Epithelial cell of proximal tubule (primary cell): ENCODE results near the gene LTBP4. TPM values are rescaled to one million over a fixed set of nuclear protein-coding genes. Genes with fewer than 3 reads are reported as not detected.

Experiments
- DNase-seq: peaks from one replicate; pipeline ENCODE4 v3.0.0-alpha.2; 2011; ENCODE audit warnings: low read depth
- H3K4me3 ChIP-seq: 2 replicates; pipeline ENCODE4 v1.5.1; 2011; ENCODE audit warnings: low read depth, mild to moderate bottlenecking, low read length
- total RNA-seq: library from RNA; depleted of rRNA; stranded (reverse); fragments of >200 nt; gene quantifications from 2 replicates; pipeline ENCODE4 v1.2.3, GENCODE V29; 2015
- TF ChIP-seq, protein P1 (sequence below): conservative IDR thresholded peaks from 2 replicates; pipeline ENCODE4 v1.5.1; 2012; ENCODE audit warnings: low read depth, mild to moderate bottlenecking, low read length

The LTBP4 gene
- total RNA-seq, 1 donor from 2014 or later: 149 TPM

DNA sequence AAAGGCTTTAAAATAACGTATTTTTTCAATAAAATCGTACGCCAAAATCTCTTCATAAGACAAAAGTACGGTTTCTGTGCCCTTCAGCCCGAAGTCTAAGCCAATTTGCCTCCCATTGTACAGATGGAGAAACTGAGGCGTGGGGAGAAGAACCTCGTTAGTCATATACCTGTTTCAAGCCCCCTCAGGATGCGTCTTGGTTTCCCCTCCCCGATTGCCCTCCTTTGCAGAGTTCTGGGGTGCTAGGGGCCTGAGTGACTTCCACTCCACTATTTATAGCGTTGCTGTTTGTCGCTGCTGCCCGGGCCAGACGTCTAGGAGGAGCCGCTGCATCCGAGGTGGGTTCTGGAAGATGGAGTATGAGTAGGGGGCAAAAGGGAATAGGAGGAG is 2.3 kb upstream of the LTBP4 start:
- no peak for DNase-seq
- TF ChIP-seq, protein P1, sequence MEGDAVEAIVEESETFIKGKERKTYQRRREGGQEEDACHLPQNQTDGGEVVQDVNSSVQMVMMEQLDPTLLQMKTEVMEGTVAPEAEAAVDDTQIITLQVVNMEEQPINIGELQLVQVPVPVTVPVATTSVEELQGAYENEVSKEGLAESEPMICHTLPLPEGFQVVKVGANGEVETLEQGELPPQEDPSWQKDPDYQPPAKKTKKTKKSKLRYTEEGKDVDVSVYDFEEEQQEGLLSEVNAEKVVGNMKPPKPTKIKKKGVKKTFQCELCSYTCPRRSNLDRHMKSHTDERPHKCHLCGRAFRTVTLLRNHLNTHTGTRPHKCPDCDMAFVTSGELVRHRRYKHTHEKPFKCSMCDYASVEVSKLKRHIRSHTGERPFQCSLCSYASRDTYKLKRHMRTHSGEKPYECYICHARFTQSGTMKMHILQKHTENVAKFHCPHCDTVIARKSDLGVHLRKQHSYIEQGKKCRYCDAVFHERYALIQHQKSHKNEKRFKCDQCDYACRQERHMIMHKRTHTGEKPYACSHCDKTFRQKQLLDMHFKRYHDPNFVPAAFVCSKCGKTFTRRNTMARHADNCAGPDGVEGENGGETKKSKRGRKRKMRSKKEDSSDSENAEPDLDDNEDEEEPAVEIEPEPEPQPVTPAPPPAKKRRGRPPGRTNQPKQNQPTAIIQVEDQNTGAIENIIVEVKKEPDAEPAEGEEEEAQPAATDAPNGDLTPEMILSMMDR: no peak
- H3K4me3 ChIP-seq: no peak overlapping the region

DNA sequence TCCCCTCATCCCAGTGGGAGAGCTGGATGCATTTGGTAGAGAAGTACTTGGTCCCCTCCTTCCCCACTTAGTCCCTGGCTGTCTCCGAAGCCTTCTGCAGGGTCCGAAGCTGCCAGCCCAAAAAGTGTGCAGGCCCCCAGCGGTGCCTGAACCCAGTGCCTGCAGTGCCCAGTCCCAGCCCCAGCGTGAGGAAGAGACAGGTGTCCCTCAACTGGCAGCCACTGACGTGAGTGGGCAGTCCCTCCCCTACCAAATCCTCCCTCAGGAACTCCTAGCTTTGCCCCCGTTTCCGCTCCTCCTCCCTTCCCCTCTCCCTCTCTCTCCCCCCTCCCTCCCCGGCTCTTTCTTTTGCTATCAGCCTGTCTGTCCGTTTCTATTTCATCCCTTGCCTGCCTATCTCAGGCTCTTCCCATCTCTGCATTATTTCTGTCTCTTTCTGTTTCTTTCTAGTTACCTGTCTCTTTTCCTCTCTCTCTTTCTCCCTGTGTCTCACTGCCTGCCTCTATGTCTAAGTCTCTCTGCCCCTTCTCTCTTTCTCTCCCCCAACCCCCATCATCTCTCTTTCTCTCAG is 1.8 kb upstream of the LTBP4 start:
- TF ChIP-seq, protein P1: no peak
- DNase-seq: no peak
- H3K4me3 ChIP-seq: no peak overlapping the region

DNA sequence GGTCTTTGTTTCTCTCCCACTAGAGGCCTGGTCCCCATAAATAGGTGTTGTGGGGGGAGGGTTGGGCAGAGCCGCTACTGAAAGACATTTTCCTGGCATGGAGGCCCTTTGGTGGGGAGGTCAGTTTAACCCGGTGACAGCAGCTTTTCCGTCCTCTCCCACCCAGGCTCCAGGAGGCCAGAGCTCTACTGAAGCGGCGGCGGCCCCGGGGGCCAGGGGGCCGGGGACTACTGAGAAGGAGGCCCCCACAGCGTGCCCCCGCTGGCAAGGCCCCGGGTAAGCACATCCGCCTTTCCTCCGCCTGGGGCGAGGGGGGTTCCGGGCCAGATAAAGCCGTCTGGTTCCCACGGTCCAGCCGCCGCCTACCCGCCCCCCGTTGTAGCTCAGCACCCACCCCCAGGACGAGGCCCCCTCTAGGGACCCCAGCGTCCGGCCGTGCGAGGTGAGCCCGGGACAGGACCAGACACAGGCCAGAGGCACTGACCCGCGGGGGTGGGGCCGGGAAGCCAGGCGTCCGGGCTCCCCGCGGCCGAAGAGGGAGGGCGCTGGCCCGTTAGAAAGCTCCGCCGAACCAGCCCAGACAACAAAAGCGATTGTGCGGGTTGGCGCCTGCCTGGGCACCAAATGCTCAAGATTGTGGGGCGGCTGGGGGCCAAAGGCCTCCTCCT is 1.1 kb upstream of the LTBP4 start:
- DNase-seq: no peak
- TF ChIP-seq, protein P1: no peak
- H3K4me3 ChIP-seq: no peak overlapping the region

DNA sequence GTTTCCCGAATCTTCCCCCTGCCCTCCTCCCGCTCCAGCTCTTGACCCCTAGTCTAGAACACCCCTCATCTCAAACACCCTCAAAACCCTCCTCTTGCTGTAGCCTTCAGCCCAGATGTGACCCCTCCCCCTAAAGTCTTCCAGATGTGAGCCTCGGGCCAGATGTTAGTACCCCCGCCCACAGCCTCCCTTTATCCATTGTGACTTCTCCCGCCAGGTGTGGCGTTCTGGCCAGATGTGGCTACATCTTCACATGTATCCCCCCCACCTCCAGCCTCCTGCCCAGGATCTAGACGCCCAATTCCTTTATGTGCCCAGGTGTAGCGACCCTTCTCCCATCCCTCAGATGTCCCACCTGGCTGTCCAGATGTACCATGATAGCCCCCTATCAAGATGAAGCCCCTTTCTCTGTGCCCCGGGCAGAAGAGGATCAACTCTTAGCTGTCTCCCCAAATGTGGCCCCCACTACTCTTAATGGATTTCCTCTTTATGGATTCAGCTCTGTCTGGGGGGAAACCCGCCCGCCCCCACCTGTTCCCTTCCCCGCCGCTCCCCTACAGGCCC is 517 bp upstream of the LTBP4 start:
- DNase-seq: no peak
- H3K4me3 ChIP-seq: peak overlapping the region; percentile 16
- TF ChIP-seq, protein P1: no peak

DNA sequence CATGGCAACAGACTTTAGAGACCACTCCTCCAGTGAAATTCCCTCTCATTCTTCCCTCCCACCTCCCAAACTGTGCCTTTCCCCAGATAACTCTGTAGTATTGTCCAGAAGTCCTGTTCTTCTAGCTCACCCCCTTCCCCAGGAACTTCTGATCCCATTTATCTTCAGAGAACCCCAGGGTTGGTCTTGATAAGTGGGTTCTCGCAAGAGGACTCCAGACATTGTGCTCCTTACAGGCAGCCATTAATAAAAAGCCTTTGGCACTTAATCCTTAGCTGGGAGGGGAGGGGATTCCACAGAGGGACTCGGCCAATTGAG is 1.9 kb downstream of the LTBP4 start:
- TF ChIP-seq, protein P1: no peak
- no peak for DNase-seq
- peak overlapping the region; percentile 60 for H3K4me3 ChIP-seq

DNA sequence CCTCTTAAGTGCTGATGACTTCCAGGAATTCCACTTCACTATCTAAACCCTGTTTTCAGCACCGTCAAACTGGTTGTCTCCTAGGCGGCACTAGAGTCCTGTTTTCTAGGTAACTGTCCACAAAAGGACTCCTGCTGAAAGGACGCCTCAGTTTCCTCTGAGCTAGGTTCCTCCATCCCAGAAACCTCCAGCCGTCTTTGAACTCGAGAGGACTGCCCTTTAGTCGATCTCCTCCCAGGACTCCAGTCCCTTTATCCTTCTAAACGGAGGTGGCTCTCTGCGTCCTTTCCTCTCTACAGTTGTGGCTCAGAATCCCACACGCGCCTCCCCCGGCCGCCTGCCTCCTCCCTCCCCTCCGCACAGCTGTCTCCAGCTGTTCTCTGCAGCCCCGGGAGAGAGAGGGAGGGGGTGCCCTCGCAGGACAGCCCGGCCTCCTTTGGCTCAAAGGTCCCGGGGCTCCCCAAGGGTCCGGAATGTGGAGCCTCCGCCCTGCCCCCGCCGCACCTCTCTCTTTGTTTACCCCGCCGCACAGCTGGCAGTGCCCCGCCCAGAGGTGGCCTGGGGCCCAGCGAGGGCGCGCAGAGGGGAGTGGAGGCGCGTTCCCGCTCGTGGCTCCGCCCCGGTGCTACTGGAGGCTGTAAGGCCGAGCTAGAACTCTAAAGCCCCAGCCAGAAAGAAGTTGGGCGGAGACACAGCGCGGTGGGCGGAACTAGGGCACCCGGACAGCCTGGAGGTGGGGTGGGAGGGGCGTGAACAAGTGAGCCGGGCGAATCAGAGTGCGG is 2.4 kb downstream of the LTBP4 start:
- TF ChIP-seq, protein P1: no peak
- peak overlapping the region; percentile 60 for H3K4me3 ChIP-seq
- peak; percentile 72 for DNase-seq
